ENCODE measurements around the gene DGKZ. TPM values are rescaled to one million over a fixed set of nuclear protein-coding genes. Genes with fewer than 3 reads are reported as not detected.

Gene DGKZ
- total and polyA plus RNA-seq, 2 of the 13 experiments (the other 11 are each of a cell fraction or from before 2014, with no cell fraction given), result 15.8 to 20.7 TPM

DNA sequence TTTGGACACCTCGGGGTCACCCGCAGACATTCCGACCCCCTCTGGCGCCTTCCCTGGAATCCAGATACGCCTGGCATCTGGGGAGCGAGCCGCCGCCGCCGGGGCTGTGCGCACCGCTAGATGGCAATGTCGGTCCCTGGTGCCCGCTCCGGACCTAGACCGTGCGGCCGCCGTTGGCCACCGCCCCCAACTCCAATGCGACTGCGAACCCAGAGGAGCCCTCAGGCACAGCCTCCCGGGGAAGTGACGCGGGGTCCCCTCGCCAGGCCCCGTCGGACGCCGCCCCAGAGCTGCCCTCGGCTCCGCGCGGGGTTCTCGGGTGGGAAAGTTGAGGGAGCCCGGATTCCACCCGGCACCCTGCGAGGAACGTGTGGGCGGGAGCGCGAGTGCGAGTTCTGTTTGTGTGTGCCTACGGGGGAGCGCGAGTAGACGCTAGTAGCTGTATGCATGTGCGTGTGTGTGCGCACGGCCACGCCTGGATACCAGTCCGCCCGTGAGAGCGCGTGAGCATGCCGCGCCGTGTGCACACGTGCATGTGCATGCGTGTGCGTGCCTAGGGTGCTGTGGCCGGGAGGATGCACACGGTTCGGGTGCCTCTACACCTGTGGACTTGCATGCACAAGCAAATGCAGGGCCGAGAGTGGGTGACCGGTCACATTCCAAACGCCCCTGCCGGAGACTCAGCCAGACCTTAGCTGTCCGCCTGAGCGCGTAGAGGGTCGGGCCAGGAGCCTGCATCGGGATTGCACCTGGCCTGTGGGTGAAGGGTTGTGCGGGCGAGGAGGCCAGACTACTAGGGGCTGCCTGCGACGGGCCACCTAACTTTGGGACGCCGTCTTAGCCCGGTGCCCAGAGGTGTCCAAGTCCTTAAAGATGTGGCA lies 42.4 kb downstream of the DGKZ start (continued):
- TF ChIP-seq MTF1 (CRISPR knock-in tag; IDR thresholded peaks at IDR 0.05), result no peak
- TF ChIP-seq ZFAT (CRISPR knock-in tag; conservative IDR thresholded peaks at IDR 0.05), result no peak
- no peak for TF ChIP-seq RXRB (CRISPR knock-in tag; IDR thresholded peaks at IDR 0.05; ENCODE audit: borderline replicate concordance)
- no peak for TF ChIP-seq ZNF251 (CRISPR knock-in tag; IDR thresholded peaks at IDR 0.05)
- TF ChIP-seq FOXO1 (CRISPR knock-in tag; IDR thresholded peaks at IDR 0.05), result 0 out of 2 replicates have a peak, but pooled peaks have one; percentile 7
- TF ChIP-seq, protein P1, sequence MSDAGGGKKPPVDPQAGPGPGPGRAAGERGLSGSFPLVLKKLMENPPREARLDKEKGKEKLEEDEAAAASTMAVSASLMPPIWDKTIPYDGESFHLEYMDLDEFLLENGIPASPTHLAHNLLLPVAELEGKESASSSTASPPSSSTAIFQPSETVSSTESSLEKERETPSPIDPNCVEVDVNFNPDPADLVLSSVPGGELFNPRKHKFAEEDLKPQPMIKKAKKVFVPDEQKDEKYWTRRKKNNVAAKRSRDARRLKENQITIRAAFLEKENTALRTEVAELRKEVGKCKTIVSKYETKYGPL (CRISPR knock-in tag; IDR thresholded peaks at IDR 0.05), result no peak
- TF ChIP-seq, protein P2, sequence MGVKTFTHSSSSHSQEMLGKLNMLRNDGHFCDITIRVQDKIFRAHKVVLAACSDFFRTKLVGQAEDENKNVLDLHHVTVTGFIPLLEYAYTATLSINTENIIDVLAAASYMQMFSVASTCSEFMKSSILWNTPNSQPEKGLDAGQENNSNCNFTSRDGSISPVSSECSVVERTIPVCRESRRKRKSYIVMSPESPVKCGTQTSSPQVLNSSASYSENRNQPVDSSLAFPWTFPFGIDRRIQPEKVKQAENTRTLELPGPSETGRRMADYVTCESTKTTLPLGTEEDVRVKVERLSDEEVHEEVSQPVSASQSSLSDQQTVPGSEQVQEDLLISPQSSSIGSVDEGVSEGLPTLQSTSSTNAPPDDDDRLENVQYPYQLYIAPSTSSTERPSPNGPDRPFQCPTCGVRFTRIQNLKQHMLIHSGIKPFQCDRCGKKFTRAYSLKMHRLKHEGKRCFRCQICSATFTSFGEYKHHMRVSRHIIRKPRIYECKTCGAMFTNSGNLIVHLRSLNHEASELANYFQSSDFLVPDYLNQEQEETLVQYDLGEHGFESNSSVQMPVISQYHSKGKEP (CRISPR knock-in tag; IDR thresholded peaks at IDR 0.05), result no peak
- TF ChIP-seq CEBPB (IDR thresholded peaks at IDR 0.05; ENCODE audit: borderline replicate concordance, low read depth, low read length), result no peak
- TF ChIP-seq, protein P3, sequence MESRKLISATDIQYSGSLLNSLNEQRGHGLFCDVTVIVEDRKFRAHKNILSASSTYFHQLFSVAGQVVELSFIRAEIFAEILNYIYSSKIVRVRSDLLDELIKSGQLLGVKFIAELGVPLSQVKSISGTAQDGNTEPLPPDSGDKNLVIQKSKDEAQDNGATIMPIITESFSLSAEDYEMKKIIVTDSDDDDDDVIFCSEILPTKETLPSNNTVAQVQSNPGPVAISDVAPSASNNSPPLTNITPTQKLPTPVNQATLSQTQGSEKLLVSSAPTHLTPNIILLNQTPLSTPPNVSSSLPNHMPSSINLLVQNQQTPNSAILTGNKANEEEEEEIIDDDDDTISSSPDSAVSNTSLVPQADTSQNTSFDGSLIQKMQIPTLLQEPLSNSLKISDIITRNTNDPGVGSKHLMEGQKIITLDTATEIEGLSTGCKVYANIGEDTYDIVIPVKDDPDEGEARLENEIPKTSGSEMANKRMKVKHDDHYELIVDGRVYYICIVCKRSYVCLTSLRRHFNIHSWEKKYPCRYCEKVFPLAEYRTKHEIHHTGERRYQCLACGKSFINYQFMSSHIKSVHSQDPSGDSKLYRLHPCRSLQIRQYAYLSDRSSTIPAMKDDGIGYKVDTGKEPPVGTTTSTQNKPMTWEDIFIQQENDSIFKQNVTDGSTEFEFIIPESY (CRISPR knock-in tag; IDR thresholded peaks at IDR 0.05), result no peak
- no peak for TF ChIP-seq GPN1 (CRISPR knock-in tag; IDR thresholded peaks at IDR 0.05; ENCODE audit: borderline replicate concordance)
- no peak for TF ChIP-seq RFX5 (IDR thresholded peaks at IDR 0.05; ENCODE audit: low read depth, low read length)
- TF ChIP-seq CCAR2 (optimal IDR thresholded peaks at IDR 0.05; ENCODE audit: low read depth, low read length), result no peak
- no peak for TF ChIP-seq FOSL1 (CRISPR knock-in tag; IDR thresholded peaks at IDR 0.05; ENCODE audit: borderline replicate concordance)
- no peak for TF ChIP-seq SOX5 (CRISPR knock-in tag; IDR thresholded peaks at IDR 0.05; ENCODE audit: borderline replicate concordance)
- TF ChIP-seq, protein P4, sequence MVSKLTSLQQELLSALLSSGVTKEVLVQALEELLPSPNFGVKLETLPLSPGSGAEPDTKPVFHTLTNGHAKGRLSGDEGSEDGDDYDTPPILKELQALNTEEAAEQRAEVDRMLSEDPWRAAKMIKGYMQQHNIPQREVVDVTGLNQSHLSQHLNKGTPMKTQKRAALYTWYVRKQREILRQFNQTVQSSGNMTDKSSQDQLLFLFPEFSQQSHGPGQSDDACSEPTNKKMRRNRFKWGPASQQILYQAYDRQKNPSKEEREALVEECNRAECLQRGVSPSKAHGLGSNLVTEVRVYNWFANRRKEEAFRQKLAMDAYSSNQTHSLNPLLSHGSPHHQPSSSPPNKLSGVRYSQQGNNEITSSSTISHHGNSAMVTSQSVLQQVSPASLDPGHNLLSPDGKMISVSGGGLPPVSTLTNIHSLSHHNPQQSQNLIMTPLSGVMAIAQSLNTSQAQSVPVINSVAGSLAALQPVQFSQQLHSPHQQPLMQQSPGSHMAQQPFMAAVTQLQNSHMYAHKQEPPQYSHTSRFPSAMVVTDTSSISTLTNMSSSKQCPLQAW (CRISPR knock-in tag; IDR thresholded peaks at IDR 0.05), result no peak
- no peak for TF ChIP-seq ZBTB42 (CRISPR knock-in tag; IDR thresholded peaks at IDR 0.05)
- no peak for TF ChIP-seq BCL6 (CRISPR knock-in tag; IDR thresholded peaks at IDR 0.05)
- no peak for TF ChIP-seq NFE2L1 (CRISPR knock-in tag; IDR thresholded peaks at IDR 0.05; ENCODE audit: borderline replicate concordance)
- TF ChIP-seq, protein P5, sequence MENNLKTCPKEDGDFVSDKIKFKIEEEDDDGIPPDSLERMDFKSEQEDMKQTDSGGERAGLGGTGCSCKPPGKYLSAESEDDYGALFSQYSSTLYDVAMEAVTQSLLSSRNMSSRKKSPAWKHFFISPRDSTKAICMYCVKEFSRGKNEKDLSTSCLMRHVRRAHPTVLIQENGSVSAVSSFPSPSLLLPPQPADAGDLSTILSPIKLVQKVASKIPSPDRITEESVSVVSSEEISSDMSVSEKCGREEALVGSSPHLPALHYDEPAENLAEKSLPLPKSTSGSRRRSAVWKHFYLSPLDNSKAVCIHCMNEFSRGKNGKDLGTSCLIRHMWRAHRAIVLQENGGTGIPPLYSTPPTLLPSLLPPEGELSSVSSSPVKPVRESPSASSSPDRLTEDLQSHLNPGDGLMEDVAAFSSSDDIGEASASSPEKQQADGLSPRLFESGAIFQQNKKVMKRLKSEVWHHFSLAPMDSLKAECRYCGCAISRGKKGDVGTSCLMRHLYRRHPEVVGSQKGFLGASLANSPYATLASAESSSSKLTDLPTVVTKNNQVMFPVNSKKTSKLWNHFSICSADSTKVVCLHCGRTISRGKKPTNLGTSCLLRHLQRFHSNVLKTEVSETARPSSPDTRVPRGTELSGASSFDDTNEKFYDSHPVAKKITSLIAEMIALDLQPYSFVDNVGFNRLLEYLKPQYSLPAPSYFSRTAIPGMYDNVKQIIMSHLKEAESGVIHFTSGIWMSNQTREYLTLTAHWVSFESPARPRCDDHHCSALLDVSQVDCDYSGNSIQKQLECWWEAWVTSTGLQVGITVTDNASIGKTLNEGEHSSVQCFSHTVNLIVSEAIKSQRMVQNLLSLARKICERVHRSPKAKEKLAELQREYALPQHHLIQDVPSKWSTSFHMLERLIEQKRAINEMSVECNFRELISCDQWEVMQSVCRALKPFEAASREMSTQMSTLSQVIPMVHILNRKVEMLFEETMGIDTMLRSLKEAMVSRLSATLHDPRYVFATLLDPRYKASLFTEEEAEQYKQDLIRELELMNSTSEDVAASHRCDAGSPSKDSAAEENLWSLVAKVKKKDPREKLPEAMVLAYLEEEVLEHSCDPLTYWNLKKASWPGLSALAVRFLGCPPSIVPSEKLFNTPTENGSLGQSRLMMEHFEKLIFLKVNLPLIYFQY (CRISPR knock-in tag; IDR thresholded peaks at IDR 0.05; ENCODE audit: borderline replicate concordance), result no peak
- no peak for TF ChIP-seq SYNCRIP (IDR thresholded peaks at IDR 0.05; ENCODE audit: insufficient read depth, low read depth, low read length)

Measured in HepG2 (cell line).